ENCODE results near the gene ABTB1.
"Not testable (repeated sequence)": the region's sequence is repeated elsewhere in the genome, so short reads cannot be mapped to it uniquely, and the experiment has no call there.

ABTB1 gene

DNA sequence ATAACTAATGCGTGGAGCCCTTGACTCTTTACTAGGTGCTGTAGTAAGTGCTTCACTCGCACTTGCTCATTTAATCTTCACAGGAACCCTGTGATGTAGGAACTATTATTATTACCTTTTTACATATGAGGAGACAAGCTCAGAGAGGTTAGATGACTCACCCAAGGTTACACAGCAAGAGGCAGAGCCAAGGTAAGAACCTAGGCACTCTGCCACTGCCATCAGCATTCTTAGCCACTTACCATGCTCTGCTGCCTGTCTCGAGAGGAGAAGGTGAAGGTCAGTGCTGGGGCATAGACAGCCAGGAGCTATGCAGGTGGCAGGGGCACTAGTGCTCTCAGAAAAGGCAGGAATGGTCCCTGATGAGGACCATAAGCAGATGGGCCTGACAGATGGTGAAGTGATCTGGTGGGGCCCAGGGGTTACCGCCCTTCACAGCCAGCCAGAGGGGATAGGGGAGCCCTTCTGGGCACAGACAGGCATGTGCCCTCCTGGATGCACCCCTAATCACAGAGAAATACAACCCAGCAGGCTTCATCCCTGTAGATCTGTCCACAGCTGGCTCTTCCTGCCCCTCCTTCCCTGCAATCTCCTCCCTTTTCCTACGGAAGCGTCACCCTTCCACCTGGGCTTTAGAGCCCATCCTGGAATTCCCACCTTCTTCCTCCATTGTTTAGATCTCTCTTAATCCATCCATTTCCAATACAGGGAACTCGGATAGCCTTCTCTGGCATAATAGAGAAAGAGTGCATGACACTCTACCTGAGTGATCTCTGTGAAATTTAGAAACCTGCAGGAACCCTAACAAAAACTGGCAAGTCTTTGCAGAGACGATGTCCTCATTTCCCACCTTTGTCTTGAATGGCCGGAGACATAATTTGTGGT lies 26.9 kb downstream of the ABTB1 start:
- Mint-ChIP-seq H3K9me3 (no peaks in the 10 kb centered on the region), H3K4me3 (no peak overlapping the region), H3K4me1 (peaks cover 3% of the 10 kb centered on the region), H3K27ac (no peak overlapping the region), H3K36me3 (no peaks in the 10 kb centered on the region), H3K27me3 (no peaks in the 10 kb centered on the region)

- H3K4me3 Mint-ChIP-seq: no peak overlapping the region
- H3K9me3 Mint-ChIP-seq: no peaks in the 10 kb centered on the region
- no peaks in the 10 kb centered on the region for H3K27me3 Mint-ChIP-seq
- H3K36me3 Mint-ChIP-seq: no peaks in the 10 kb centered on the region
- H3K27ac Mint-ChIP-seq: no peak overlapping the region
- peaks cover 3% of the 10 kb centered on the region for H3K4me1 Mint-ChIP-seq
Observed at GRCh38 chr3:127700406-127700805, 27.7 kb downstream of the ABTB1 start.

DNA sequence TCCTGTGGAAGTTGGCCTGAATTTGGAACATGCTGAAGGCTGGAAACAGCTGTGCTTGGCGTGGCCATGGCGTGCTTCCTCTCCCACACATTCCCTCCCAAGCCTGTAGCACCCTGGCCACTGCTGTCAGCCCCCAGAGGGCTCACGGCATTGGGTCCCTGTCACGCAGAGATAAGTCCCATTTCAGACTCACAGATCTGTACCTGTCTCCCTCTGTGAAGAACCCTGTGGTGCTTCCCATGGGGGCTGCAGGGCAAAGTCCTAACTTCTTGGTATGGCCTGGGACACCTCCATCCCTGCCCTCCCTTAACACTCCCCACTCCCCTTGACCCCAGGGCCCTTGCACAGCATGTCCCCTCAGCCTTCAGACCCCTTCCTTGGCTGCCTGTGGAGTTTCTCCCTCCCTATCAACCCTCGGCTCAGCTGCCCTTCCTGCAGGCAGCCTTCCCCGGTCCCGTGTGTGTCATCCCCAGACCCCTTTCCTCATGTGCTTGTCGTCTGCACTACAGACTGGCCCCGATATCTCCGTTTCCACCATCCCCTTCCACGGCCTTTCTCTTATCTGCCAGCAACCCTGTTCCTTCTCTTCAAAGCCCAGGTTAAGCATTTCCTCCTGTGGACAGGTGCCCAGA lies 28.6 kb downstream of the ABTB1 start:
- no peaks in the 10 kb centered on the region for H3K36me3 Mint-ChIP-seq
- peaks cover 3% of the 10 kb centered on the region for H3K4me1 Mint-ChIP-seq
- H3K27me3 Mint-ChIP-seq: no peaks in the 10 kb centered on the region
- H3K4me3 Mint-ChIP-seq: no peak overlapping the region
- H3K9me3 Mint-ChIP-seq: no peaks in the 10 kb centered on the region
- H3K27ac Mint-ChIP-seq: no peak overlapping the region

DNA sequence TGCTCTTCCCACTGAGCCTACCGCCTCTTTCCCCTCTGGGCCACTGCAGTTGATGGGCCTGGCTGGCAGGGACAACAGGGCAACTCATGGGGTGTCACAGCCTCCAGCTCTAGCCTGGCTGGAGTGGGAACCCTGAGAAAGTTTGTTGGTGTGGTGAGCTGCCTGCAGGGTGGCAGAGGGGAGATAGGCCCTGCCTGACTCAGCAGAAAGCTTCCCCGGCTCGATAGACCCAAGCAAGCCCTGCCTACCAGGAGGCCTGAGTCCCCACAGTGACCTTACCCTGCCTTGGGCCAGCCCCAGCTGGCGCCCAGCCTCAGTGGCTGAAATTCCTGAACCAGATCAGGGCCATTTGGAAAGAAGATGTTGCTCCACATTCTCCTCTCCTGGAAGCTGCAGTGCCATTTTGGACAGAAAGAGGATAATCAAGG lies 29.4 kb downstream of the ABTB1 start:
- Mint-ChIP-seq H3K9me3 (no peaks in the 10 kb centered on the region), H3K27ac (no peak overlapping the region), H3K4me3 (no peak overlapping the region), H3K36me3 (no peaks in the 10 kb centered on the region), H3K27me3 (no peaks in the 10 kb centered on the region), H3K4me1 (peaks cover 3% of the 10 kb centered on the region)

- not testable (repeated sequence) for H3K27ac Mint-ChIP-seq
Observed at GRCh38 chr3:127704840-127705239, 32.1 kb downstream of the ABTB1 start.

DNA sequence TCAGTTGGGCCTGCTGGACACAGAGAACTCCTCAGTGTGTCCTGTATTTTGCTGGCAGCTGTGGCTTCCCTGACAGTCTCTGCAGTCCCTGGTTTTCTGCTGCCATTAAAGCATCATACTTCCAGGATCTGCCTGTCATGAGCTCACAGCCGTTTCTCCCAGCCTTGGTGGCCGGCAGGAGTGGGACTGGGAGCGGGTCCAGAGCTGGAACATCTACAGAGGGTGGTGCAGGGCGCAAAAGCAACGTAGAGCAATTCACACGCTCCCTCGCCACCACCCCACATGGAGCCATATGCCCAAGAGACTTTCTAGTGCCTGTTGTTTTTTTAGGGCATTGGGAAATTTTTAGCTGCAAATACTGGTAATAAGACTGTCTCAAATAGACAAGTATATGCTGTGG lies 33.6 kb downstream of the ABTB1 start:
- no peaks in the 10 kb centered on the region for H3K36me3 Mint-ChIP-seq
- H3K4me3 Mint-ChIP-seq: no peak overlapping the region
- no peak overlapping the region for H3K27ac Mint-ChIP-seq
- H3K4me1 Mint-ChIP-seq: no peaks in the 10 kb centered on the region
- H3K27me3 Mint-ChIP-seq: no peaks in the 10 kb centered on the region
- no peaks in the 10 kb centered on the region for H3K9me3 Mint-ChIP-seq

More at GRCh38 chr3:127704840-127705239, 32.1 kb downstream of the ABTB1 start:
- H3K36me3 Mint-ChIP-seq, H3K27me3 Mint-ChIP-seq, H3K9me3 Mint-ChIP-seq, H3K4me3 Mint-ChIP-seq, H3K4me1 Mint-ChIP-seq: not testable (repeated sequence)

DNA sequence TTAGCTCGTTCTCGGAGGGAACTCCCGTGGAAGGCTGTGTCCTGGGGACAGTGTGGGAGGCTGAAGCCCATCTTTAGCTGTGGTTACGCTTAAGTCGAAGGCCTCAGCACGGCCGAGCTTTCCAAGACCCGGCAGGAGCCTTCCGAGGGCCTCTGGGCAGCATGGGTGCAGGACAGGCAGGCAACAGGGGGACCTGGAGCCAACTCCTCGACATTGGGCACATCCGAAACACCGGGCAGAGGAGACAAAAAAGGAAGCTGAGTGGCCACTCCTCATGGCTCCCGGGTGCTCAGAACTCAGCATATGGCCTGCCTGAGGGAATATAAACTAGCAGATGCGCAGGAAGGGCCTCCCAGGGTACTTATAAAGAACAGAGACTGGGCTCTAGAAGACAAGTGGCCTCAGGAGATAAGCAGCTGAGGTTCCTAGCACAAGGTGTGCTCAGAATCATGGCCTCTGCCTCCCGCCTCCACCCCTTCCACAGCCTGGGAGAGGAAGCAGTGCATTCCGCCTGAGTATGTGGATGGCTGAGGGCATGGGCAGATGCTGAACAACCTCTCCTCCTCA lies 34.1 kb downstream of the ABTB1 start:
- Mint-ChIP-seq H3K4me3 (no peak overlapping the region), H3K36me3 (no peaks in the 10 kb centered on the region), H3K9me3 (no peaks in the 10 kb centered on the region), H3K27me3 (no peaks in the 10 kb centered on the region), H3K4me1 (no peaks in the 10 kb centered on the region), H3K27ac (no peak overlapping the region)

- H3K27ac Mint-ChIP-seq: no peak overlapping the region
- no peaks in the 10 kb centered on the region for H3K4me1 Mint-ChIP-seq
Observed at GRCh38 chr3:127707851-127708411, 35.2 kb downstream of the ABTB1 start.

GRCh38 chr3:127708837-127709236 lies 36.1 kb downstream of the ABTB1 start:
- Mint-ChIP-seq H3K27me3 (no peaks in the 10 kb centered on the region), H3K4me1 (no peaks in the 10 kb centered on the region), H3K9me3 (no peaks in the 10 kb centered on the region), H3K4me3 (no peak overlapping the region), H3K36me3 (no peaks in the 10 kb centered on the region), H3K27ac (no peak overlapping the region)

More at GRCh38 chr3:127707851-127708411, 35.2 kb downstream of the ABTB1 start:
- H3K36me3 Mint-ChIP-seq: no peaks in the 10 kb centered on the region
- H3K4me3 Mint-ChIP-seq: no peak overlapping the region
- H3K9me3 Mint-ChIP-seq: no peaks in the 10 kb centered on the region
- no peaks in the 10 kb centered on the region for H3K27me3 Mint-ChIP-seq

DNA sequence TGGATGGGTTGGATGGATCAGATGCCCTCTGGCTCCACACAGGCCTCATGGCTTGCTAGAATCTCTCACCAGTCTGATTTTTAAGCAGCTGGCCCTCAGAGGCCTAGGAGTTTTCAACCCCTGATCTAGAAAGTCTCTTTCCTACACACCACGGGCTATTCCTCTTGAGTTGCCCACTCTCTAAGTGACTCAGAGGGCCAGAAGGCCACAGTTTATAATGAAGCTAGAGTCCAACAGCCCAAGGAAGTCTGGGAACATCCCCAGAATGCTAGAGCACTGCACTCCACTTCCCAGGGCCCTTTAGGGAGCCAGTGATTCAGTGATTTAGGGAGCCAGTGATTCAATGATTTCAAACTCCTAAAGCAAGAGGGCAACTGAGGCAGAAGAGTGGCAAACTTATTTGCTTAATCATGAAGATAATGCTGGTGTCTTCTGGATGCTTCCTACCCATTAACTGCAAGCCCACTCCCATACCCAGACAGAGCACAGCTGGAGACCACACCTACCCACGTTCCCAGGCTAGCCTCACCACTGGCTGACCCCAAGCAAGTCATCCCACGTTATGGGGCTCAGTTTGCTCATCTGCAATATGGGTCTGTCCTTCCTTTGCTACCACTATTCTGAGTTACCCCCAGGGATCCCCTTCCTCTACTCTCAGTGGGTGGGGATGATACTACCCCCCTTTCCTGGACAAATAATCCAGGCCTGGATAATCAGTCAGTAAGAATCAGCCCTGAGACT lies 36.7 kb downstream of the ABTB1 start:
- Mint-ChIP-seq H3K9me3 (no peaks in the 10 kb centered on the region), H3K36me3 (no peaks in the 10 kb centered on the region), H3K27ac (no peak overlapping the region), H3K4me3 (no peak overlapping the region), H3K27me3 (no peaks in the 10 kb centered on the region), H3K4me1 (no peaks in the 10 kb centered on the region)

DNA sequence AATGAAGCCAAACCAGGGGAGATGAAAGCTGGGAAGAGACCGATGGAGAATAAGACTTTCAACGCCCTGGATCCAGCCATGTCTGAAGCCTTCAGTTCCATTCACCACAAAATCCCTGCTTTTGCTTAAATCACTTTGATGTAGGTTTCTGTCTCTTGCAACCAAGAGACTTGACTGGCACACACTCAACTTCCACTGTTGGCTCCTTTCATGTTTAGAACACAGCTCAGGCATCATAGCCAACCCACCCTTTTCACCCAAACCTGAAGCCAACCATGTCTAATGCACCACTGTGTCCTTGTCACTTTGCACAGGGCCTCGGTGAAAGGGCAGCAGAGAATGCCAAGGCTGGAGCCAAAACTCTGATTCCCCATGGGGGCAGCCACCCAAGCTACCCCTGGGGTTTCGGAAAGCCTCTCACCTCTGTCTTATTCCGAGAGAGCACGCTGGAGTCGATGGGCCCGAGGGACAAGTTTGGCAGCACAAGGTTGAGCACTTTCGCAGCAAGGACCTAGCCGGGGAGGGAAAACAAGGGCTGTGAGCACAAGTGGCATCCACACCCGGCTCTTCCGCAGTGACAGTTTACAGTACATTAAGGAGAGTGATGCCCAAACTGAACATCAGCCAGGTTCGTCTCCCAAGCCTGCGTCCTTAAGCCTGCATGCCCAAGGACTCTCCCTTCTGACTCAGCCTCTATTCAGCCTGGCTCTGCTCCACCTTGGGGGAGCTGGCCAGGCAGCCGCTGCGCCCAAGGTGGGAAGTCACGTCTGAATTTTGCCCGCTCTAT lies 37.6 kb downstream of the ABTB1 start:
- Mint-ChIP-seq H3K4me1 (no peaks in the 10 kb centered on the region), H3K4me3 (no peak overlapping the region), H3K36me3 (no peaks in the 10 kb centered on the region), H3K27me3 (peaks cover under 1% of the 10 kb centered on the region), H3K27ac (no peak overlapping the region), H3K9me3 (no peaks in the 10 kb centered on the region)

GRCh38 chr3:127711021-127711695 lies 38.4 kb downstream of the ABTB1 start:
- H3K4me1 Mint-ChIP-seq: no peaks in the 10 kb centered on the region
- H3K36me3 Mint-ChIP-seq: no peaks in the 10 kb centered on the region
- no peak overlapping the region for H3K4me3 Mint-ChIP-seq
- H3K27ac Mint-ChIP-seq: no peak overlapping the region
- H3K9me3 Mint-ChIP-seq: no peaks in the 10 kb centered on the region
- peaks cover 2% of the 10 kb centered on the region for H3K27me3 Mint-ChIP-seq

GRCh38 chr3:127711896-127712295 lies 39.1 kb downstream of the ABTB1 start:
- Mint-ChIP-seq H3K36me3 (no peaks in the 10 kb centered on the region), H3K4me3 (no peak overlapping the region), H3K27me3 (peaks cover 2% of the 10 kb centered on the region), H3K27ac (no peak overlapping the region), H3K9me3 (no peaks in the 10 kb centered on the region), H3K4me1 (no peaks in the 10 kb centered on the region)

DNA sequence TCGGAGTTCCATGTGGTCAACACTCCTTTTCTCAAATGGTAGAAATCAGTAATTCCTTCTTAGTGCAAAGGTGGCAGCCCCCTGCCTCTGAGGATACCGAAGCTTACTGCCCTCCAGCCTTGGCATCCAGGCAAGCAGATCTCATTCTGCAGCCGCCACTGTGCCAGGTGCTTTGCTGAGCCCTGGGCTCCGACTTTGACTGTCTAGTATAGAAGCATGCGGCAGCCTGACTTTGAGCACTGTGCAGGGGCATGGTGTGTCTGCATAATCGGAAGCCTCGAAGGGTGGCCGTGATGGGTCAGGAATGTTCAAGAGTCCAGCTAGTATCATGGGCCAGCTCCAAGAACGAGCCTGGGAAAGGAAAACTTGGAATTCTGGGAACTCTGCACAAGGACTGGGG lies 39.7 kb downstream of the ABTB1 start:
- no peaks in the 10 kb centered on the region for H3K4me1 Mint-ChIP-seq
- H3K36me3 Mint-ChIP-seq: no peaks in the 10 kb centered on the region
- no peaks in the 10 kb centered on the region for H3K9me3 Mint-ChIP-seq
- peaks cover 2% of the 10 kb centered on the region for H3K27me3 Mint-ChIP-seq
- H3K4me3 Mint-ChIP-seq: no peak overlapping the region
- no peak overlapping the region for H3K27ac Mint-ChIP-seq
